DMS53 (cell line): Measurements from ENCODE around the gene C3orf70.

Source experiments
- DNase-seq: peaks from one replicate; lab custom pipeline; 2025; lab: John Stamatoyannopoulos, UW

Gene C3orf70

GRCh38 chr3:185049710-185050109, 103.2 kb downstream of the C3orf70 start:
- no peak for DNase-seq

- no peak for DNase-seq
Observed at GRCh38 chr3:185046603-185047002, 106.3 kb downstream of the C3orf70 start.

GRCh38 chr3:185046164-185046515, 106.7 kb downstream of the C3orf70 start:
- no peak for DNase-seq

- no peak for DNase-seq
Observed at GRCh38 chr3:185042312-185043050, 110.4 kb downstream of the C3orf70 start.

GRCh38 chr3:185041540-185041939, 111.3 kb downstream of the C3orf70 start:
- no peak for DNase-seq

GRCh38 chr3:185040425-185040824, 112.4 kb downstream of the C3orf70 start:
- DNase-seq: no peak

GRCh38 chr3:185037801-185038200, 115.1 kb downstream of the C3orf70 start:
- DNase-seq: no peak

GRCh38 chr3:185030951-185031350, 121.9 kb downstream of the C3orf70 start:
- DNase-seq: no peak

GRCh38 chr3:185030399-185030798, 122.5 kb downstream of the C3orf70 start:
- DNase-seq: no peak

- no peak for DNase-seq
Observed at GRCh38 chr3:185029086-185029485, 123.8 kb downstream of the C3orf70 start.

- no peak for DNase-seq
Observed at GRCh38 chr3:185028121-185028520, 124.7 kb downstream of the C3orf70 start.
